GM18870 (cell line): ENCODE results near the gene UGDH.

Source experiments
- ATAC-seq: cut with Tn5 transposase; IDR thresholded peaks from one replicate; pipeline ENCODE4 v1.9.1; 2021; ENCODE audit warnings: moderate library complexity; ENCODE audit not compliant: unreplicated experiment

Gene UGDH

DNA sequence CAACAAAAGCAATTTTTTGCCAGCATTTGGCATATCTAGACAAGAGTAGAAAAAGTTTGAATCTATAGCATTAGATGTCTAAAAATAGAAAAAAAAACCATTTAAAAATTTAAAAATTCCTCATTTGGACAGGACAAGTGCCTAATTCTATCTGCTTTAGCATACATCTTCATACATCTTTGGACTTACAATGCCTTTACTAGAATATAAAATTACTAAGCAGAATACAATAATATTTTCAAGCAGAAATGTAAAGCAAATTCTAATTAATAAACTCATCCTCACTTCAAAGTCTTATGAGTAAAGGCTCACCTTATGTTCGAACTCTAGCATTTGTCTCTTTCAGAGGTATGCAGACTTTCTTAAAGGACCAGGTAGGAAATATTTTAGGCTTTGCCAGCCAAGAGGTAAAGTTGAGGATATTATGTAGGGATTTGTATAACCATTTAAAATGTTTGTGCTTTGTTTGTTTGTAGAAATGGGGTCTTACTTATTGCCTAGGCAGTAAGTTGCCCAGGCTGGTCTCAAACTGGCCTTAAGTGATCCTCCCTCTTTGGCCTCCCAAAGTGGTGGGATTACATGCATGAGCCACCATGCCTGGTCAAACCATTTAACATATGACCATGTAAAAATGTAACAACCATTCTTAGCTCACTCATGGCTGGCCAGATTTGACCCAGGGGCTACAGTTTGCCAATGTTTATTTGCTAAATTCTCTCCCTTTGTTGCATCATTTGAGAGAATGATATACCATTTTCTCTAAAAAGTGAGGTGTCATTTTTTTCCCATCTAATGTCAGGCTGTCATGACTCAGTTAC, 29.1 kb downstream of the UGDH start:
- no peak for ATAC-seq

DNA sequence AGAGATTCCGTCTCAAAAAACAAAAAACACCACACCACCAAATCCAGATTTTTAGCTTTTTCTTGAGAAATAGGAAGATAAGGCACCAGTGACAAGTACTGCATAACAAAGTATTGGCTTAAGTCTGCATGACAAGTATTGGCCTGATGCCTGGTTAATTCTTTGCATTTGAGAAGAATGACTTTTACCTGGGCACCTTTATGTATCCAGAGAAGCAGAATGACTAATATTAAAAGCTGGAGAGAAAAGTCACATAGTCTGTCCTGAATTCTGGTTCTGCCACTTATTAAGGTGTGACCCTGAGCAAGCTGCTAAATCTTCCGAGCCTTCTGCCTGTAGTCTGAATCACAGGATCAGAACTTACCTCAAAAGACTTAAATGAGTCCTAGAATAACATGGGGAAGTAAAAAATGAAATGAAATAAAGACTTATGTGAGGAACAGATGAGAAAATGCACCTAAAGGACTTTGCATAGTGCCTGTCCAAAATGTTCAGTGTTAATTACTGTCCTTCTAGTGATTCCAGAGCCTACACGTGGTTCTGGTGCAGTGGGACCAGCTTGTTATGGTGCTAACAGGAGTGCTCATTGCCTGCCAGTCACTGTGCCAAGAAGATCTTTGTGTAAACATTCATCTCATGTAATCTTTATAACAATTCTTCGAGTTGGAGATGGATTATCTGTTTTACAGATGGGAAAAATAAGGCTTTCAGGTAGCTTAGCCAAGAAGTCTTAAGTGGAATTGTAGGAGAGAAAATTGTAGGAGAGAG, 31.6 kb downstream of the UGDH start:
- no peak for ATAC-seq

DNA sequence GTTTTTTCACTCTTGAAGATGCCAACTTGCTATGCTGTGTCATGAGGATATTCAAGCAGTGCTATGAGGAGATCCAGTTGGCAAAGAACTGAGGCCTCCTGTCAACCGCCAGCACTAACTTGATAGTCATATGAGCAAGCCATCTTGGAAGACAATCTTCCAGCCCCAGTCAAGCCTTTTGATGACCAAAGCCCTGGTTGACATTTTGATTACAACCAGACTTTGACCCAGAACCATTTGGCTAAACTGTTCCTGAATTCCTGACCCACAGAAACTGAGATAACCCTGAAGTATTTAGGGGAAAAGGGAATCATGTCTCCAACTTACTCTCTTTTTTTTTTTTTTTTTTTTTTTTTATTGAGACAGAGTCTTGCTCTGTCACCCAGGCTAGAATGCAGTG, 32.9 kb downstream of the UGDH start:
- ATAC-seq: no peak

DNA sequence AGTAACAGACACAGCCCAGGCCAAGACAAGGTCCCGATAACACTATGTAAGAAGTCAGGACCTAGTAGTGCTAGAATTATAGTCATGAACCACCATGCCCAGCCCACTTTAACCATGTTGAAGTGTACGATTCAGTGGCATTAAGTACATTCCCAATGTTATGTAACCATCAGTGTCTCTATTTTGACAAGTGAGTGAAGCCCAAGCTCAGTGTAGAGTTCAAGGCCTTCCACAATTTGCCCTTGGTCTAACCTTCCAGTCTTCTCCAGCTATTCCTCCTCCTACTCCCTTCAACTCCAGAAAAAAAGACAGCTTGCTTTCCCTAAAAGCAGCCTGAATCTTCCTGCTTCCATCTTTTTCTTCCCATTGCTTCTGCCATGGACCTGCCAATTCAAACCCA, 36.9 kb downstream of the UGDH start:
- no peak for ATAC-seq

DNA sequence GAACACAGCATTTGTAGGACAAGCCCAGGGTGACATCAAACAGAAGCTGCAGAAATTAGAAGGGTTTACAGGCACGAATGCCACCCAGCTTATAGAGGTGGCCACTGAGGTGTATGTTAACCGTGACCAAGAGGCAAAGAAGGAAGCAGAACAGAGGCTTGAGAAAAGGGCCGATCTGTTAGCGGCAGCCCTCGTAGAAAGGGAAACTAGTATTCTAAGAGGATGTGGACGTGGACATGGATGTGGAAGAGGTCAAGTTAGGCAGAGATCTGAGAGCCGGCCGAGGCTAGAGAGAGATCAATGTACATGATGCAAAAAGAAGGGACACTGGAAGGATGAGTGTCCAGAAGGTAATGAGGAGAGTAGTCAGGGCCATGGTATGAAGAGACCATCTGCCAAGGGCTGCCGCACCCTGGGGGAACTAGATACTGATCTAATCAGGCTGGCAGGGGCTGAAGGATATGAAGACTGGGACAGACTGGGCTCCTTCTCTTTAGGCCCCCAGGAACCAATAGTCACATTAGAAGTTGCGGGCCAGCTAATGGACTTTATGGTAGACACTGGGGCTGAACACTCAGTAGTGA, 40.9 kb downstream of the UGDH start:
- no peak for ATAC-seq

DNA sequence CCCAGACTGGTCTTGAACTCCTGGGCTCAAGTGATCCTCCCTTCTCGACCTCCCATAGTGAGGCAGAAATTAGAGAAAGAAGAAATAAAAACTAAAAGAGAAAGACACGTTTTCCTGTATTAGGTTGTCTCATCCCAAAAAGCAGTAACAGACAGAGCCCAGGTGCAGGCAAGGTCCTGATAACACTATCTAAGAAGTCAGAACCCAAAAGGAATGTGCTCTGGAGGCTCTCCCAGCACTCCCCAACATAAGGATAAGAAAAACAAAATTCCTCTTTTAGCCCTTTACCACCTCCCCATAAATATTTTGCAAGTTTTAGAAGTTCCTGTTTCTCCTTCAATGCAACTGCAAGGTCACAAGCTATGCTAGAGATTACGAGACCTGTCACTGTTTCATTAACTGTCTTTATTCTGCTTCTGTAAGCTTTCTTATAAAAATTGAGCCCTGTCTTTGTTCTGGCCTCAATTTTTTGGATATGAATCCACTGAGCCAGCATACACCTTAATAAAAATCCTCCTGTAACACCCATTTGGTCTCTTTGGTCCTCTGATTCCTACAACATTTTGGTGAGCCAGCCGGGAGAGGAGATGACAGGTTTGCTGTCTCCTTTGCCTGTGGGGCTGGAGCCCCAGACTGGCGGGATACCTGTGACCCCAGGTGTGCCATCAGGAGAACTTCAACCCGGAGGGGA, 42.5 kb downstream of the UGDH start:
- no peak for ATAC-seq

DNA sequence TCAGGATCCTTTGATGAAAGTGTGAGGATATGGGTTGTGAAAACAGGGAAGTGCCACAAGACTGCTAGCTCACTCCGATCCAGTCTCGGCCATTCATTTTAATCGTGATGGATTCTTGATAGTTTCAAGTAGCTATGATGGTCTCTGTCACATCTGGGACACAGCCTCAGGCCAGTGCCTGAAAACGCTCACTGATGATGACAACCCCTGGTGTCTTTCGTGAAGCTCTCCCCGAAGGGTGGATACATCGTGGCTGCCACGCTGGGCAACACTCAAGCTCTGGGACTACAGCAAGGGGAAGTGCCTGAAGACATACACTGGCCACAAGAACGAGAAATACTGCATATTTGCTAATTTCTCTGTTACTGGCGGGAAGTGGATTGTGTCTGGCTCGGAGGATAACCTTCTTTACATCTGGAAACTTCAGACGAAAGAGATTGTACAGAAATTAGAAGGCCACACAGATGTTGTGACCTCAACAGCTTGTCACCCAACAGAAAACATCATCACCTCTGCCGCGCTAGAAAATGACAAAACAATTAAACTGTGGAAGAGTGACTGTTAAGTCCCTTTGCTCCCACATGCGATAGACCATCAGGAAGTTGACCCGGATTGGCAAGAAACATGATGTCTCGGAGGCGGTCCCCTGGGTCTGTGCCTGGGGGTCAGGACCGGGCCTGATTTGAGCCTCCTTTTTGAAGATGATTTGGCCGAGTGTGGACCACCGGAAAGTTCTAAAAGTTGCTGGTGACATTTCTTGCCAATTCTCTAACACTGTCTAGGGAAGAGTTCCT, 46.1 kb downstream of the UGDH start:
- ATAC-seq: no peak

DNA sequence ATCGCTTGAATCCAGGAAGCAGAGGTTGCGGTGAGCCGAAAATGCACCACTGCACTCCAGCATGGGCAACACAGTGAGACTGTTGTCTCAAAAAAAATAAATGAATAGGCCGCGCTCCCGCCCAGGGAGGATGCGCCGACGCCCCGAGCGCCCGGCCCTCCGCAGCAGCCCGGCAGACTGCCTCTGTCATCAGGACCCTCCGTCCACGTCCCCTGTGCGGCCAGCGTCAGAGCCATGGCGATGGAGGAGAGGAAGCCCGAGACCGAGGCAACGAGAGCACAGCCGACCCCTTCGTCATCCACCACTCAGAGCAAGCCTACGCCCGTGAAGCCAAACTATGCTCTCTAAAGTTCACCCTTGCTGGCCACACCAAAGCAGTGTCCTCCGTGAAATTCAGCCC, 47.0 kb downstream of the UGDH start:
- no peak for ATAC-seq

DNA sequence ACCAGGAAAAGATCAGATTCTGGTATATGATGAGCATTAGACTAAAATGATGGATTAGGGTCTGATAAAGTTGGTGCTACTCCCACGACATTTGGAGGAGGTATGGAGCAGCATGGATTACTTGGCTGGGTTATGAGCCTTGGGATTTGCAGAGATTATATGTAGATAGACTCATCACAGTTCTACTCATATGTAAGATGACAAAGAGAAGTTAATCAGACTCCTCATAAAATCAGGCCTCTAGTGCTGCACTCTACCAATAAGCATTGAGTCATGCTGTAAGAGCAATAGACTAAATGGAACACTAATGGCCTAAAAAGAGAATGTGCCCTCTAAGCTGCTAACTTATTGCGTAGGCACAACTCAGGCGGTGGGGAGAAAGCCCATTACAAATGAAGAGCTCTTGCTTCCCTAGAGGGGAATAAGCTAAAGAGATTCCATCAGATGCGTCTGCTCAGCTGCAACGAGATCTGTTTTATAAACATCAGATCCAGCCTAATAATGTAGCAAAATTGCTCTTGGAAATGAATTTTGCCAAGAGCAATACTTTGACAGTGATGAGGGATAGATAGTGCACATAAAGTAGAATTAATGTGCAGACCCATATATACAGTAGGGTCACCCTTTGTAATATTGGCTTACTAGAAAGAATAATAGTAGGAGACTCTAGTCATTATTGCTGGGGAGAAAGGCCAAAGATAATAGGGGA, 50.9 kb downstream of the UGDH start:
- ATAC-seq: no peak

DNA sequence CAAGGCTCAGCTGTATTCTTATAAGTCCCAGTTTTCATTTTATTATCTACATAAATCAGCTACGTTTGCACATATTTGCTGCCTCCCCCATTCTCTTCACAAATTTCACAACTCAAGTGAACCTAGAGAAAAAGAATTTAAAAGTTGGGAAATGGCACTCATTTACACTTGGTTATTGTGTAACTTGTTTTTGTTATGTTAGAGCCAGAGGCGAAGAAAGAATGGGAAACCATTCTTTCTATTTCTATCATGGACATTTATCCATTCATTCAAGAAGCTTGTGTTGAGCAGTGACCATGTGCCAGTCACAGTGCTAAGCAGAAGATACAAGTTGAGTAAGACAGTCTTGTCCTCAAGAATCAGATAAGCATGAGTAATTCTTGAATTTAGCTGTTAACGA, 54.8 kb downstream of the UGDH start:
- no peak for ATAC-seq

DNA sequence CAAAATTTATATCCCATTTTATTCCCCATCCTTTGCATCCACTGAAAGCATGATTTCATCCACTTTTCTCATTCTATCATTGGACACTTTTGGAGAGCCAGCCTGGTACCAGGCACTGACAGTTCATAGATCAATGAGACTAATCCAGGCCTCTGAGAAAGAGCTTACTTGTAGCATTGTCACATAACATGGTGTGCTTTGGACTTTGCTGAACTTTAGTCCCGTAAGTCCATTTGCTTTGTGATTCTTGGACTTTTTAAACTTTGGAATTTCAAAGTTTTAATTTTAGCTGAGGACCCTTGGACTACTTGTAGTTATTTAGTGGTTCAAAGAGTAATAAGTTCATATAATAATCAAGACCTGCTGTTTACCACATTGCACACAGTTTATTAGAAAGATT, 56.8 kb downstream of the UGDH start:
- no peak for ATAC-seq

DNA sequence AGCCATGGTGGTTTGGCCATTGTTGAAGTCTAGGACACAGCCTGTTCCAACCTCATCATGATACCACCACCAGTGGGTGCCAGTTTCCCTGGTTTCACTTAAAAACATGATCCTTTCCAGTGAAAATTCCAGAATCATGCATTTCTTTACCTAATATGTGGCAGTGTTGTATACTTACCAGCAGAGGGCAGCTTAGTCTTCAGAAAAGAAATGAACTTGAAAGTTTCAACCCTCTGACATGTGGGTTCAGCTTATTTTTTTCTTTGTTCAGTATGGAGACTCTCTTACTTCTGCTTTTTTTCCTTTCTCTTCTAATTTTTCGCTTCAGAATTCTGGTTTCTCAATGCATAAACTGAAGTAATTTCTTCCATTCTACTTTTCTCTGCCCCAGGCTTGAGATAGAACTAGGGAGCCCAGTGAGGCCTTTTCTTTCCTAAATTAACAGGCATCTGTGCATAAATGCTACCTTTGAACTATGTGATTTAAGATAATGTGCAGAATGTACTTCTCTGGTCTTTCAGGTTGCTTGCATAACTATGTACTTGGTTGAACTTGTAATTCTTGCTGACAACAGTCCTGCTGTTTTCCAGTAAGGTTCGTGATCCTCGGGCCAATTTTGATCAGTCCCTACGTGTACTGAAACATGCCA, 57.7 kb downstream of the UGDH start:
- ATAC-seq: peak; percentile 84

DNA sequence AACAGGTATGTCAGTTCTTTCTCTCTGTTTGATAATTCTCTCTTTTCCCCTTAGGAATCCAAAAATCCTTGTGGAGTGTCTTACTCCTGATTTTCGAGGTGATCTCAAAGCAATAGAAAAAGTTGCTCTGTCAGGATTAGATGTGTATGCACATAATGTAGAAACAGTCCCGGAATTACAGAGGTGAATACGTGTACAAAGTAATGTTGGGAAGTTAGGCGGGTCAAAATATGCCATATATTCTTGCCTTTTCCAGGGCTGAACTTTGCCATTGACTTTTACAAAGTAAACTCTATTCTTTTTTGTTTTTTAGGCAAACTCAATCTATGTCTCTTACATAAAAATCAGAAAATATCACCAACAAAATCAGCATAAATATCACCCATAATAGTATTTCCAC, 59.8 kb downstream of the UGDH start:
- ATAC-seq: no peak

DNA sequence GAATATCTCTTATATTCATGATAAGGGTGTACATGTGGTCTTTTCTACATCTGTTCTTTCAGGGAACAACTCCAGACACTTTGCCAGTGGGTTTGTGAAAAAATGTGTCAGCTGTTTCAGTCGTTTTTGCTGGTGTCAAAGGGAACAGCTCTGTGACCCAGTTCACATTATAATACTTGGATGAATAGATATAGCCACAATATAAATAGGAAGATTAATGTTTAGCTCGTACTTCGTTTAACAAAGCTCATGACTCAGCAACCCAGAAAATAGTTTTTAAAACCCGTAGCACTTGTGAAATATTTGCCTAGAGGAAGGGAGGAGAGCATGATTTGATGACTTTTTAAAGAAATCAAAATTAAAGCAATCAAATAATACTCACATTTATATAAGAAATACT, 60.5 kb downstream of the UGDH start:
- no peak for ATAC-seq

DNA sequence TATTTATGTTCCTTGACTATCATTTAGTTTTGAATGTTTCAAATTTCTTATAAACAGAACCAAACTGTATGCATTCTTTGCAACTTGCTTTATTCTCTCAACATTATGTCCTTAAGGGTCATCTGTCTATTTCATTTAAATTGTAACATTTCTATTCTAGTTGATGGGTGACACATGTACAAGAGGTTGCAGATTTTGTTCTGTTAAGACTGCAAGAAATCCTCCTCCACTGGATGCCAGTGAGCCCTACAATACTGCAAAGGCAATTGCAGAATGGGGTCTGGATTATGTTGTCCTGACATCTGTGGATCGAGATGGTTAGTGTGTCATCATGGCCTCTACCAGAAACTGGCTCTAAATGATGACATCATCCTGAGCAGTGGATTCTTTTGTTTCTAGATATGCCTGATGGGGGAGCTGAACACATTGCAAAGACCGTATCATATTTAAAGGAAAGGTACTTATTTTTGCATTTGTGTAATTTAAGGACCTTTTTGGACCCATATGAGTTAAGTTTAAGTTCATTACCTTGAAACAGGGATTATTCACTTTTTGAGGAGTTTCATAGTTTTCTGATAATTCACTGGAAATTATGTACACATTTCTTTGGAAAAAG, 62.2 kb downstream of the UGDH start:
- ATAC-seq: no peak

DNA sequence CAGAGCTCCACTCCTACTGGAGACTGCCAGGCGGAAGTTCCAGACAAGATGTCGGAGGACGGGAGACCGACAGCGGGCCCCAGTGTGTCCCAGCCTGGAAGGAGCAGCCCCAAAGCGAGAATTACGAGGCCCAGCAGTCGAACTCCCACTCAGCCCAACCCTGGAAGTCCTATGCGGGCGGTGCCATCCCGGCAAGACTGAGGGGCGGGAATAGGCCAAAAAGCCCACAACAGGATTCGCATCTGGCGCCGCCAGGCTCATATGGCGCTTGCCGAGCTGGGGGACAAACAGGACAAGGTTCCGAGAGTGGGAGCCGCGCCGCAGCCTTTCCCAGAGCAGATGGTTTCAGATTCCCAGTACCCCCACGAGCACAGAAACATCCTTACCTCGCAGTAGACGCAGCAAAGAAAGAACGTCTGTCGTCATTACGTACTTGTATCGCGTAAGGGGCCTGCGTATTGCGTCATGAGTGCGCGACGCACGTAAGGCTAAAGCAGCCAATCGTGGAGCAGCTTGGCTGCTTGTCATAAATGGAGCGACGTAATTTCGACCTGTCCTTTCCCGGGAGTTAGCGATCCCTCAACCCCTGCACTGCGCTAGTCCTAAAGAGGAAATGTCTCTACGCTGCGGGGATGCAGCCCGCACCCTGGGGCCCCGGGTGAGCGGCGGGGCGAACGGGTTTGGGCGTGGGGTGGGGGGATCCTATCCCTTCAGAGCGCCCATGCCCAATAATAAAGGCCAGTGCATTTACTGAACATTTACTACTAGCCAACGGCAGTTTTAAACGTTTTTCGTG, 68.5 kb downstream of the UGDH start, which contains the start of the genes LIAS and RPL9:
TSS of gene LIAS (plus strand) at position 552 of the 796 bp plus-strand sequence. CDS start at position 614, 62 bp downstream.
TSS of gene RPL9 (minus strand) at position 418 of the 796 bp plus-strand sequence. CDS start 483 bp downstream, outside the sequence.
- ATAC-seq: peak; percentile 85

DNA sequence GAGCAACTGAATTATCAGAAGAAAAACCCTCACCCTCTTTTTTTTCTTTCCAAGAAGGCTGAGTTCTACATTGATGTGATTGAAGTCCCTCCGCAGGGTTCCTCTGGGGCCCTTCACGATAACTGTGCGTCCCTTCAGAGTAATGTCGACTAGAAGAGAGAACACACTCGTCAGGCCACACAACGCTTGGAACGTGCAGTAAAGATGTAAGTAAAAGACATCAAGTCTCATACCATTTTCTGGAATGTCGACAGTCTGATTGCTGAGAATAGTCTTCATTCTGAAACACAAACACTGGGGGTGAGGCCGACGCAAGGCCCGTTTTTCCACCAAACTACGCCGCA, 69.1 kb downstream of the UGDH start:
- peak; percentile 5 for ATAC-seq
